D721Med (cell line): ENCODE results near the gene GAPDH.
"Not testable (repeated sequence)": the region's sequence is repeated elsewhere in the genome, so short reads cannot be mapped to it uniquely, and the experiment has no call there.

Experiments used
- DNase-seq: peaks from one replicate; pipeline ENCODE4 v3.0.0; 2011; ENCODE audit warnings: low spot score; ENCODE audit not compliant: insufficient read length
- FAIRE-seq: peaks from 2 replicates; lab custom pipeline; 2011; peaks lifted over from hg19 to GRCh38; lab: Jason Lieb, UNC
- CTCF ChIP-seq: IDR thresholded peaks from 2 replicates; pipeline ENCODE4 v1.5.1; 2012; ENCODE audit warnings: mild to moderate bottlenecking, control low read depth; ENCODE audit not compliant: insufficient read depth; ENCODE audit errors: missing control alignments

The GAPDH gene

GRCh38 chr12:6494968-6495367 lies 39.3 kb upstream of the GAPDH start:
- no peak for DNase-seq
- no peak for FAIRE-seq

GRCh38 chr12:6497291-6497690 lies 37.0 kb upstream of the GAPDH start:
- DNase-seq, FAIRE-seq: not testable (repeated sequence)

More at GRCh38 chr12:6494968-6495367, 39.3 kb upstream of the GAPDH start:
- no peak for TF ChIP-seq CTCF

DNA sequence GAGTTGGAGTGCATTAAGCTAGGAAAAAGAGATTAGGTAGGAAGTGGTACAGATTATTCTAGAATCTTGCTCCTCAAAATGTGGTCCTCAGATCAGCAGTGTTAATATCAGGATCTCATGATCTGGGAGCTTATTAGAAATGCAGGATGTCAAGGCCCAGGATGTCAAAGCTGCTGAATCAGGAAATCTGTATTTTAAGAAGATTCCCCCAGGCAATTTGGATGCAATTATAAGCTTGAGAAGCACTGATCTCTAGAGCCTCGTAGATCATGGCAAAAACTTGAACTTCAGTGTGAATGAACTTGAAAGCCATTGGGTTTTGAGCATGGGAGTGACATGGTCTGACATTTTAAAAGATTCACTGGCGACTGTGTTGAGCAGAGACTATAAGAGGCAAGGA lies 33.9 kb upstream of the GAPDH start:
- TF ChIP-seq CTCF, result no peak
- no peak for DNase-seq
- no peak for FAIRE-seq

GRCh38 chr12:6507102-6507998 lies 27.0 kb upstream of the GAPDH start:
- no peak for FAIRE-seq
- no peak for DNase-seq
- no peak for TF ChIP-seq CTCF

- FAIRE-seq (no peak), DNase-seq (no peak)
- TF ChIP-seq CTCF, result no peak
These were observed 26.2 kb upstream of the GAPDH start for GRCh38 chr12:6508087-6508486.

DNA sequence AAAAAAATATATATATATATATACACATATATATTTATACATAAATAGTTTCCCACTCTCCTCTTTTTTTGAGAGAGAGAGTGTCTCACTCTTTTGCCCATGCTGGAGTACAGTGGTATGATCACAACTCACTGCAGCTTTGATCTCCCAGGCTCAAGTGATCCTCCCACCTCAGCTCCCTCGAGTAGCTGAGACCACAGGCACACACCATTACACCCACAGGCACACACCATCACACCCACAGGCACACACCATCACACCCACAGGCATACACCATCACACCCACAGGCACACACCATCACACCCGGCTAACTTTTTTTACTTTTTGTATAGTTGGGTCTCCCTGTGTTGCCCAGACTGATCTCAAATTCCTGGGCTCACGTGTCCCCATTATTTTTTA lies 14.1 kb upstream of the GAPDH start:
- TF ChIP-seq CTCF, result no peak
- no peak for DNase-seq
- FAIRE-seq, result no peak

- no peak for TF ChIP-seq CTCF
- DNase-seq (no peak), FAIRE-seq (no peak)
These were observed 12.1 kb upstream of the GAPDH start for GRCh38 chr12:6522193-6522592.
